HG03025 (cell line): Measurements from ENCODE around the gene MCRIP2.

Experiments
- ATAC-seq: cut with Tn5 transposase; IDR thresholded peaks from one replicate; pipeline ENCODE4 v1.9.1; 2021; ENCODE audit warnings: mild to moderate bottlenecking, moderate library complexity; ENCODE audit not compliant: unreplicated experiment, low FRiP score

The MCRIP2 gene

GRCh38 chr16:616733-617586, 24.7 kb upstream of the MCRIP2 start:
- ATAC-seq: no peak

- no peak for ATAC-seq
Observed at GRCh38 chr16:617855-618254, 23.8 kb upstream of the MCRIP2 start.

GRCh38 chr16:619476-620100, 22.0 kb upstream of the MCRIP2 start:
- ATAC-seq: no peak

DNA sequence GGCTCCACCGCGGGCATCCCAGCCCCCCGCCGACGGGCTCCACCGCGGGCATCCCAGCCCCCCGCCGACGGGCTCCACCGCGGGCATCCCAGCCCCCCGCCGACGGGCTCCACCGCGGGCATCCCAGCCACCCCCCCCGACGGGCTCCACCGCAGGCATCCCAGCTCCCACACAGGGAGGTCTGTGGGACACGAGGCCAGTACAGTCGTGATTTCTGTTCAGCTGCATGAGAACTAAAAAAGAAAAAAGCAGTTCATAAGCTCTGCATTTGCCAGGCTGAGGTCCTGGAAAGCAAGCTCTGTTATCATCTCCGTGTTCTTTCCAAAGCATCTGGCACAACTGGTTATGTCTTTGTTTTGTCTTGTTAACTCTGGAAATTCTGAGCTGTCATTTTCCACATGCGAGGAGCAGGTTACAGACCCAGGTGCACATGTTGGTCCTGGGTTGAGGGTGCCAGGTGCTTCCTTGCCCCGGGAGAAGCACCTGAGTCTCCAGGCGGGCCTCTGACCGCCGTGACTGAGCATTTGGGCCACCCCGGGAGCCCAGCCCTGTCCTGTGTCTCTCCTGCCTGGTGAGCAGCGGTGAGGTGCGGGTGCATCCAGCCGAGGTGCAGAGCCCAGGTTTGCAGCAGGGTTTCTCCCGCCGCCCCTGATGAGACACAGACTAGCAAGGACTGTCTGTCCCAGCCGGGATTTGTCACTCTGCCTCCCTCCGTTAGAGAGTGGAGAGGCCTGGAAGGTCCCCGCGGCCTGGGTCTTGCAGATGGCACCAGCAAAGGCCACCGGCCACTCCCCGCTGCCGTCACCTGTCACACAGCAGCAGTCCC, 20.7 kb upstream of the MCRIP2 start:
- no peak for ATAC-seq

DNA sequence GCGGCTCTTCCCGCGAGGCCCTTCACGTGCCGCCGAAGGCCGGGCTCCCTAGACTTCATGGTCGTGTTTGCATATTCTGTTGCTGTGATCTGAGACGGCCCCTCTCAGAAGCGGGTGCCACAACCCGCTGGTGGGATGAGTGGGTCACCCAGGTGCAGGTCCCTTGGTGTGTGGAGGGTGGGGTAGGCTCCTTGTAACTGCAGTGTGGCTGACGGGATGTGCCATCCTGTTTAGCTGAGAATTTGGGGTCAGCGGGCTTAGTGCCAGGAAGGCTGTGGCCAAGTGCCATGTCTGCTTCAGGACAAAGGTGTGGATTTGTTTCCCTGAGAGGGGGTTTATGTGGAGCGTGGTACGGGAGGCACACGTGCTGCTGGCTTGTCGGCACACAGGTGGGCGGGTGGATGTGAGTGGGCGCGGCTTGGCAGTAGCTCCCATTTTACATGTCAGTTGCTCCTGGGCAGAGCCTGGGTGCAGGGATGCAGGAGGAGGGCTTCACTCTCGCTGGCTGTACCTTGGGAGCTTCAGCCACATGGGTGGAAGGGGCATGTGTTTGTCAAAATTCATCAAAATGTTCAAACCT, 20.0 kb upstream of the MCRIP2 start:
- no peak for ATAC-seq

DNA sequence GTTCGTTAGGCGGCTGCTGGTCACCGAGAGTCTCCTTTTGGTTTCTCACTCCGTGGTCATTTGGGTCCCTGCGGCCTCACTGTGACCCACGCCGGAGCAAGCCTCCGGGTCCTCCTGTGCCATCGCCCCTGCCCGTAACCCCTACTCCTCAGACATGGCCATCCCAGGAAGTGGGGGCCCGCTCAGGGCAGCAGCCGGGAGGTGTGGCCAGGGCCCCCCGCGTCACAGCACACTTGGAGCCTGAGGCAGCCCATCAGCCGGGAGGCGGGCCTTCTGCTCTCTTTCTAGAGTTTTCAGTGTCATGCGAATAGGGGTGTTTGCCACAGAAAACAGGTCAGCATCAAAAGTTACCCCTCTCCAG, 18.7 kb upstream of the MCRIP2 start:
- ATAC-seq: no peak

DNA sequence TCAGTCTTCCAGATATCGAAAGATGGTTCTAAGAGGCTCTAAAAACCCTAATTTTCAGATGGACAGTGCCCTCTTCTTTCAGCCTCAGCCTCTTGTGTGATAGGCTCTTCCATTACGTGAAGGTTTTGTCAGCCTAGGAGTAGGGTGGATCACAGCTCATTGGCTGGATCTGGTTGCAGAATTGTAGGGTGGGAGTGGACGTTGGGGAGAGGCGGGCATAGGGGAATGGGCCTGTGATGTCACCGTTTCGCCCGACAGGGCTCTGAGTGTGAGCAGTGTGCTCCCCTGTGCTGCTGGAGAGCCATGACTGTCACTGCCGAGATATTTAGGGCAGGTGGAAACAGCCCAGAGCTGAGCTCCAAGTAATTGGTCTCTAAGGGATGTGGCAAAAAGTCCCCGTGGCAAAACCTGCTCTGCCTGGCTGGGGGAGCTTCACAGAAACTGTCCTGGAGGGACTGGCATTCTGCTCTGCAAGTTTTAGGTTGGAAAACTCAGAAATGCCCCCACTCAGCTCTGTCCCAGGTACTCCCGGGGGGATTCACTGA, 17.0 kb upstream of the MCRIP2 start:
- no peak for ATAC-seq

GRCh38 chr16:625117-625976, 16.3 kb upstream of the MCRIP2 start:
- ATAC-seq: no peak

- no peak for ATAC-seq
Observed at GRCh38 chr16:625977-626765, 15.5 kb upstream of the MCRIP2 start.

GRCh38 chr16:626787-627453, 14.7 kb upstream of the MCRIP2 start:
- no peak for ATAC-seq

DNA sequence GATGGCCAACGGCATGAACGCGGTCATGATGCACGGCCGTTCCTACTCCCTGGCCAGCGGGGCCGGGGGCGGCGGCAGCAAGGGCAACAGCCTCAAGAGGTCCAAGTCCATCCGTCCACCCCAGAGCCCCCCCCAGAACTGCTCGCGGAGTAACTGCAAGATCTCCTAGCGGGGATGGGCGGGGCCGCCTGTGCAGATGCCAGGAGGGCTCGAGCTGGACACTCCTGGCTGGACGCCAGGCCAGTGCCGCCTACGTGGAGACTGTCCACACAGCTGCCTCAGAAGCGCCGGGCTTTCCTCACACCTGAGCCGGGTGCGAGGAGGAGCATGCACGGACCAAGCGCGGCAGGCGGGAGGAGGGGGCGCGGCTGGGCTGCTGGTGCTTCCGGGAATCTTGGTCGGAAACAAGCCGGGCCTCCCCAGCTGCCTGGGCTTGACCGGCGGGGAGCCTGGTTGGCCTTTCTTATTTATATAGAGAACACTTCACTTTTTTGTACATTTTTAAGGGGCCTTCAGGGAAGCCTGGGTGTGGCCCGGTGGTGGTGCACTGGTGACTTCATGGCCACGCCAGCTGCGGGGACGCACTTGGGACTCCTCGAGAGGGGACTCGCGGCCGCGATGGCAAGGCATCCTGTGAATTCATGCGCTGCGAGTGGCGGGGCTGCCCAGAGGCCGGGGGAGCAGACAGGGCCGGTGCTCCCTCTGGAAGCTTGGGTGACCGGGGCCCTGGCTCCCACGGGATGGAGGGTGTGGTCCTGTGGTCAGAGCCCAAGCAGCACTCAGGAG, 14.0 kb upstream of the MCRIP2 start:
- no peak for ATAC-seq

- ATAC-seq: no peak
Observed at GRCh38 chr16:628321-629061, 13.1 kb upstream of the MCRIP2 start.

DNA sequence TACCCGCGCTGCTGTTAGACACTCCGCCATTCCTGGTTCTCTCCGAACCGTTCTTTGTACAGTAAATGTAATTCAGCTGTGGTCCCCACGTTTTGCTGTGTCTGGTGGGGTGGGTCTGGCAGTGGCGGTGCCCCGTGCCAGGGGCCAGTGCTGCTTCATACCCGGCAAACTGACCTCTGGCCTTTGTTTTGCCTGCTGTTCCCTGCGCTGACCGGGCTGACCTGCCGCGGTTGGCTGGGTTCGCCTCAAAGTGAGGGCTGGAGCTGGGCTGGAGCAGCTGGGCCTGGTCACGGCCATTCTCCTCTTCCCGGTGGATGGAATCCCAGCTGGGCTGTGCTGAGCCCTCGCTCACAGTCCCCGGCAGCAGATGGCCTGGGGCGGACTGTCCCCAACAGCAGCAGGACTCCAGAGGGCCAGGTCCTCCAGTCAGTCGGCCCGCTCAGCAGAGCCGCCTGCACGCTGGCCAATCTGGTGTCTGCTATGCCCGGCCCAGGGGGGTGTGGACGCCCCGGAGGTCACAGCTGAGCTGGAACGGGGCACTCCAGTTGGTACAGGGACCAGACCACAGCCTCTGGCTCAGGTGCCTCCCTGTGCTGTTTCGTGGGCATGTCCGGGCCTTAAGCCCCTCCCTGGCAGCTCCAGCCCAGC, 12.3 kb upstream of the MCRIP2 start:
- no peak for ATAC-seq

GRCh38 chr16:629833-630248, 11.8 kb upstream of the MCRIP2 start:
- ATAC-seq: no peak

- no peak for ATAC-seq
Observed at GRCh38 chr16:630249-630814, 11.3 kb upstream of the MCRIP2 start.

- ATAC-seq: no peak
Observed at GRCh38 chr16:630815-631405, 10.7 kb upstream of the MCRIP2 start, which contains the start of gene WFIKKN1. Gene WFIKKN1, plus strand, starts transcription at chr16:630985. Its CDS starts 269 bp downstream, at chr16:631254.
